ENCODE results near the gene NR2F1-AS1.
"Not testable (repeated sequence)": the region's sequence is repeated elsewhere in the genome, so short reads cannot be mapped to it uniquely, and the experiment has no call there.

The NR2F1-AS1 gene

DNA sequence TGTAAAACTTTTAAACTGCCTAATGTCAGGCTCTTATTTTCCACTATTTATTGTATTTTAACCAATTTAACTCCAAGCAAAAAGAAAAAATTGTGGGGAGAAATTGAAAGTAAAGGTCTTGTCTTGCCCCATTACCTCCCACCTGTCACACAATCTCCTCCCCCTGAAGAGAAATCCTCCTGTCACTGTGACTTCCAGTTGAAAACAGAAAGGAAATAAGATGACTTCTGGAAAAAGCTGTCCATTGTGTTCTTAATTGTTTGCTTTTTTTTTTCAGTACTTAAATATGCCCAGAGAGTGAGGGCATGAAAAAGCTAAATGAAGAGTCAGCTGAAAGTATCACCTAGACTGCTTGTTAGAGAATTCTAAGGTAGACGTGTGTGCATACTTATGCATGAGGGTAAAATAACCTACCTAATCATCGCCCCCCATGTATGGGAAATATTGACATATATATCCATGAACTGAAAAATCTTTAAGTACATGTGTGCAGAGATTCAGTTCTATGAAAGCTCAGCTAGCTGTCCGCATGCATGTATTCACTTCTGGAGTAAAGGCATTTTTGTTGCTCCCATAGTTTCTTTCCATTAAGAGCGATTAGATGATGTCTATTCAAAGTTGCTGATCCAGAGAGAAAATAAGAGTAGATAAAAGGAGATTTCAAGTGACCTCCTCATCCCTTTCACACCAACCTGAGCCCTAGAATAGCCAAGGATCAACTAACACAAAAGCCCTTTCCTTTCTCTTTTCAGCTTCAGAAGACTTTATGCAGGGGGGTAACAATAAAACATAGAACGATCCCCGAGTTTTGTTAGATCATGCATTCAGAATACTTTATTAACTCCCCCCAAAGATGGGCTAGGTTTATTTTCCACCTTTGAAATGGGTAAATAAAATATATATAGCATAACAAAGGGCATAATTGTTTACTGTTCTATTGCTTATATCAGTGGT lies 5.3 kb downstream of the NR2F1-AS1 start:
- no peak for DNase-seq

DNA sequence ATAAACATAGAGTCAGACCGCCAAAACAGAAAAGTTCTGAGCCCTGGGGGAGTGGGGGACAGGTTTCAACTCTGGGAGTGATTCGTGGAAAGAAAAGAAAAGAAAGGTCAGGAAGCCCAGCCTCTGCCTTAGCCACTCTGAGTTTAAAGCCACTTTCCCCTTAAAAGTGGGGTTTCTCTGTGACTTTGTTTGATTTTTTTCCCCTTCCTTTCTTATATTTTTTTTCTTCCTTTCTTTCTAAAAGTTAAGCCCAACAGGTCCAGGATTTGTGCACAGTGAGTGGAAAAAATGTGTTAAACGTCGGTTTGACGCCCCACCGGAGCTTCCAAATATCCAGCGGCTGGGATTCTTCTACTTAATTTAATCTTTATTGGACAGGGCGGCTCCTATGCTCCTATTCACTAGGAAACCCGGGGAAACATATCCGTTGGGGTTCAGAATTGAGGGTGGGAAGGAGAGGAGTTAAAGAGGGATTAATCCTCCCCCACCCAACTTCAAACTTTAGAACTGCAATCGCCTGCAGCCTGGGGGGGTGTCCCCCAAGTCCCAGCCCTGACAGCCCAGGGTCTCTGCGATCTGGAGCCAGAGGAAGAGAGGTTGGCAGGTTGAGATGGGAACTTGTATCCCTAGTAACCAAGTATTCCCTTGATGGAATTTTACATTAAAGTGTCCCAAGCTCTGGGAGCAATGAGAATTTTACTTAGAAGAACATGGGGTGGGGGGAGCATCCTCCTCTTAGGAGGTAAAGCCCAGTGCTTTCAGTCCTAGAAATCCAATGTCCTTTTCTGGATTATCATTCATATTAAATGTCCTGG lies 6.3 kb downstream of the NR2F1-AS1 start:
- DNase-seq = no peak

DNA sequence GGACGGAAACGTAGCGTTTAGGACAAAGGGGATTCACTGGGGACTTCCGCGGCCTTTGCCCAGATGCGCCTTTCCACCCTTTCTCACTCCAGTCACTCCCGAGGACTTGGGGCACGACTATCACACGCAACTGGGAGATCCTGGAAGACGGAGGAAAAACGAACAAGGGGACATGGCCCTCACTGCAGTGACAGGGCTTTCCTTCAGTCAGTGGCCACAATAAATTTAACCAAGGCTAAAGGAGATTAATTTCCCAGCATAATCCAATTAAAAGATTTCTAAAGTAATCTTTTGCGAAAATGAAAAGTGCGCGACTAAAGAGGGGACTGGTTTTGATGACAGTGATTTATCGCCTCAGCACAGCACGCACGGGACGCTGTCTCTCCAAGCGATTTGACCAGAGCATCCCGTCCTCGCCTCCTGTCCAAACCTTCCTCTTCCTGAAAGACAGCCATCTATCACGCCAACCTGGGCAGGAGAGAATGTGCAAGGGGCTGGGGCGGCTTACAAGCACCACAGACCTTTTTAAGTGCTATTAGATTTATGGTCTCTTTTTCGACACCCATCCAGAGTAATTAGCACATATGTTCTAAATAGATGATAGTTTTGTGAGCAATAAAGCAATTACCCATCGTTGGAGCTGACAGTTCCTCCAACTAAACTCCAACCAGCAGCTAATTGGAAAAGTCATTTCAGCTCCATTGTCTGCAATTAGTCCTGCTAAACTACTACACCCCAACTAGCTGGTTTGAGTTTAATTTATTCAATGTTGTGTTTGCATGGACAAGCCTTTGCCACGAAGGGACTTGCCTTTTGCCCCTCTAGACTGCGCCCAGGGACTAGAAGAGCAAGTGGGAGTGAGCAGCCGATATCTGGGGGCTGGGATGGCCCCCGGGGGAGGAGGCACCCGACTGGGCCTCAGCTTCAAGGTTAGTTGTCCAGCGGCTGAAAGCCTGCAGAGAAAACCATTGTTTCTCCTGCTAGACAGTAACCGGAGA lies 7.4 kb downstream of the NR2F1-AS1 start:
- DNase-seq = no peak

DNA sequence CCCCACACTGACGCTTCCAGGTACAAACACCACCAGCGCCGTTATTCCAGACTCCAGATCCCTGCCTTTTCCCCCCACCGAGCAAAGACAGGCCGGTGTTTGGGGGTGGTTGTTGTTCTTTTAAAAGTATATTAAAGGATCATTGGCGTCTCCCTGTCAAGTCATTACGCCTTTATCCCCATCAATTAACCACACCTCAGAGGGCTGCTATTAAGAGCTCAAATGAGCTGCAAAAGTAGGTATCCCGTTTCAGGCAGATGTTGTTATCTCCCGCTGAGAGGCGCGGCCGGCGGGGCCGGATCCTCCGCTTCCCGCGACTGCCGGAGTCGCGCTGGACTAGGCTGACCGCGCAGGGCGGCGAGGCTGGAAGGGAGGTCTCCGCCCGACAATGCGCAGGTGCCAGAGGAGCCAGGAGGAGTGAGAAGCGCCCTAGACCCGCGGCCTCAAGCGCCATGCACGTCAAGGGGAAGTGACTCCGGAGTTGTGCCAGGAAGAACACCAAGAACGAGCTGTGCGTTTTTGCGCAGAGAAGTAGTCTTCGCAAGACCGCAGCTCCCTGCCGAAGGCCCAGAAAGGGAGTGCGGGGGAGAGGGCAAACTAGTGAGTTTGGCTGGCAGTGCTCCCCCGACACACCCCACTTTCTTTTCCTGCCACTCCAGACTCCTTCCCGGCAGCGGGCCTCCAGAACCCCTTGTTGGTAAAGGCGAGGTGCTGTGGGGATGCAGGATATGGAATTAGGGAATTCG lies 8.2 kb downstream of the NR2F1-AS1 start:
- DNase-seq = no peak

DNA sequence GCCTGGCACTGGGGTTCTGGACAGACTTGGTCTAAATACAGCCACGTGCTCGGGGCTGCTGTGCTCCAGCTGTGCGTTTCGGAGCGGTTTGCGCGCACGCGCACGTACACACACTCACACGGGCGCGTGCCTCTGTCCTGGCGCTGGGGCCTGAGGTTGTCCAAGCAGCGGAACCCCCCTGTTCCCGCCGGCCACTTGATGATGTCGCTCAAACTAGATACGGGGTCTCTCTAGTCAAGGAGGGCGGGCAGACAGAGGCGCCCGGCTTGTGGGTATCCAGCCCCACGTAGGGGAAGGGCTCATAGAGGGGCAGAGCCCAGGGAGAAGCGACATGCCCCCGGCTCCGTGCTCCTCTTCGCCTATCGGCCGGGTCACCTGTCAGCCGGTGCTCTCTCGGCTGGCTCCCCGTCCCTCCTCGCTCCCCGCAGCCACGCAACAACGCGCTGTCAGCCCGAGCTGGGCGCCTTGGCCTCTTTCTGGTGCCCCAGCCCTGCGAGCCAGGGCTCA lies 8.9 kb downstream of the NR2F1-AS1 start:
- DNase-seq = no peak

DNA sequence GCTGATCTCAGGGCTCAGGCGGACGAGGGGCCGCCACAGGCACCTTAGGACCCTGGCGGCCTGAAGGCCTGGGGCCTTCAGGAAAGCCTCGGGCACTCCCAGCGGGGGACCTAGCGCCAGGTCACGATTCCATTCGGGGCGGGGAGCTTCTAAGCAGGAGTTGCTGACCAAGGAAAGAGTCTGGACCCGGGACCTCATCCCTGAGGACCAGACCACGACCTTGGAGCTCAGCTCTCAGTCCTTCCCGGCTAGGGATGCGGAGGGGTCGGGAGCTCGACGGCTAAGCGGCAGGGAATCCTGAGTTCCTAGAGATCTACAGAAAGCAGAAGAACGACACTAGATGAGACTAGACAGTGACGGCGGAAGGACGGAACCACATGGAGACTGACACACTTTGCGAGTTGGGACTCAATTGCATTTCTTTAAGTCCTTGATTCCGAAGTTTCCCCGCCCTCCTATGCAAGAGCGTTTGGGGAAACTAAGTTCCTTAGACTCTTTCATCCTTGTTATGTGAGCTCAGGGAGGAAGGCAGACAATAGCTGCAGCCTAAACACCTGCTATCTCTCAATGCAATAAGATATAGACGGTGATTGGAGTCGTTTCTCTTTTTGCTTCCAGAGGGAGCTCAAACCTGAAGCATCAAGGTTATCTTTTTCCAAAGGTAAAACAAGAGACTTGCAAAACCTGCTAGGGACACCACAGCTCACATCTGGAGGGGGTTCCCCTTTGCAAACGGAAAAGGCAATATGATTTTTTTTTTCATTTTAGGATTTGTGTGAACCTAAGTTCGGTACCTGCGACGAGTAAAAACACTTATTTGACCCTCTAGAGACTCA lies 9.7 kb downstream of the NR2F1-AS1 start:
- no peak for DNase-seq

DNA sequence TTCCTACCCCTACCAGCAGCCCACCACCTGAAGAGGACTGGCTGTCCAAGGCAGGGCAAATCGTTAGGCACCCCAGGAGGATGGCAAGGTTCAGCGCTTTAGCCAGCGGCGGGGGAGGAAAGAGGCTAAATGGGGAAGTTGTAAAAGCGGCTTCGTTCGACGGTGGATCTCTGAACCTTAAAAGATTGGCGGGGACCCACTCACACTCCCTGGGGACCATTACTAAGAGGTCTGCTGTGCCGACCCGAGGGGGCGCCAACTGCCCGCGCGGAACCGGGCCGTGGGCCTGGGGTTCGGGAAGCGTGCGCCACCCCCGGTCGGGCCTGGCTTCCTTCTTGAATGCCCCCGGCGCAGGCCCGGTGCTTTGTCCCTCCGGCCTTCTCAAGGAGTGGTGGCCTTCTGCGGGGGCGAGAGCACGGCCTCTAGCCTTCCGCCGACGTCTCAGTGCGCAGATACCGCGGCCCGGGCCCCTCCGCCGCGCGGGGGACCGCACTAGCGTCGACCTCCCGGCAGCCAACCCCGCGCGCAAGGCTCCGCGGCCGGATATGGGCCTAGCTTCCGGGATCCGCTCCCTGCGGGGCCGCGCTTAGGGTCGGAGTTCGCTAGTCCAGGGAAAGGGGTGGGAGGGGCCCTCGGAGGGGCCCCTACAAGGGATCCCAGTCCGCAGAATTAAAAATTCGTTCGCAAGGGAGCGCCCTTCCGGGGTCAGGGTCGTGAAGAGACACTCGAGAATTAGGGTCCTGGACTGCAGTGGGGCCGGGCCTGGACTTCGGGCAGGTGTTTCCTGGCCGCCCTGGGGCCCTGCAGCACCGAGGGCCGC lies 10.5 kb downstream of the NR2F1-AS1 start:
- DNase-seq = no peak

DNA sequence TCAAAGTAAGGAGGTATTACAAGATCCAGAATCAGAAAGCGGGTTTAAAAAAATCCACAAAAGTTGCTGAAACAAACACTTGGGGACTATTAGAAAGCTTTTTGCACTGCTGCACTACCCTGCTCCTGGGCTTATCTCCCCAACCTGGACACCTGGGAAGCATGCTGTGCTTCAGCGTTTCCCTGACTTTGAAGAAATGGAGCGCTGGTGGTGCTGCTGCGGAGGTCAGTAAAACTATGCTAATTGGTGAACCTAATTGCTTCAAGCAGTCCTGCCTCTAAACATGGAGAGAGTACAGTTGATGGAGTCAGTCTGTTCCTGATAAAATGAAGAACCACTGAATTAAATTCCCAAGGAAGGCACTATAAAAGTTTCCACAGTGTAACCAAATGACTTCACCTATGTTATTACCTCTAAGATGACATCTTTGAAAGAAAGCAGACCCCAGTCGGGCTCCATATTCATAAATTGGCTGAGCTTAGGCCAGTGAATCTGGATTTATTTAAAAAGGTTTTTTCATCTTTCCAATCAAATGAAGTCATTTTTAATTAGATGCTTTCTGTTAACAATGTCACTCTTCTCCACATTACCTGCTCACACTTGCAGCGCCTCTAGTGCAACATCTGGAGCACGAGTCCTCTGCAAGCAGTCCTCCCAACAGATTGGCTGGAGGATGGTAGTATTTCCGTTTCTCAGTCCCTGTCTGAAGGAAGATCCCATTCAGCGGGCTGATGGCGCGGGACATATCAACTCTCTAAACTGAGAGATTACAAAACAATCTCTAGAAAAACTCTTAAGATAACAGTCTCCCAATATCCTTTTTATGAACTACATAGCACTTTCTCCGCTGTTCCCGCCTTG lies 11.5 kb downstream of the NR2F1-AS1 start:
- no peak for DNase-seq

DNA sequence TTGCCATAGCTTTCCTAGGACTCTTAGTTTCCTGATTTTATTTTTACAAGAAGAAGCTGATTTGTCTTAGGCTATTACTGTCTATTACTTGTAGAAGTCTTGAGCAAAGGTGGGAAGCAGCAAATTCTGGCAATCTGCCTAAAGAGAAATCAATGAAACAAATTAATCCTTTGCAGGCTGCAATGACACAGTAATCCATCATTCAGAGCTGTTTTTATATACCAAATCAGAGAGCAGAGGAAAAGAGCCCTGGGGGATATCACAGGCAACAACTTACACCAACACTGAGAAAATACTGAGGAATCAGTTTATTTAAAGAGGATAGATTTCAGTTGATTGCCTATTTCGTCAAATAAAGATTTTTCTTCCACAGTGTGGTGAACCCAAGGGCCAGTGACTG lies 13.6 kb downstream of the NR2F1-AS1 start:
- no peak for DNase-seq

DNA sequence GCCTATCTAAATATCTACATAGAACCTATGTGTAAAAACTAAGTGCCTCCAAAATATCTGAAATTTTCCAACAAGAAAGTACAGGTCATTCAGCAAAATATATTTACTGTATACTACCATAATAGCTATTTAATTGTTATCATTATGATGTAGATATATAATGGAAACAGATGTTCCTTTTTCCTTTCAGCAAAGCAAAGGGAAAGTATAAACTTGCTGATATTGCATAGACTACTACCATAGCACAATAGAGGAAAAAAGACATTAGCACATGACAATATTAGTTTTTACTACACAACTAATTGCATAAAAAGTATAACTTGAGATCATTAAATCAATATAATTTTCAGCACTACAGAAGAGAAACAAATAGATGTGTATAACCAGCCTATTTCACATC lies 14.9 kb downstream of the NR2F1-AS1 start:
- DNase-seq = no peak

DNA sequence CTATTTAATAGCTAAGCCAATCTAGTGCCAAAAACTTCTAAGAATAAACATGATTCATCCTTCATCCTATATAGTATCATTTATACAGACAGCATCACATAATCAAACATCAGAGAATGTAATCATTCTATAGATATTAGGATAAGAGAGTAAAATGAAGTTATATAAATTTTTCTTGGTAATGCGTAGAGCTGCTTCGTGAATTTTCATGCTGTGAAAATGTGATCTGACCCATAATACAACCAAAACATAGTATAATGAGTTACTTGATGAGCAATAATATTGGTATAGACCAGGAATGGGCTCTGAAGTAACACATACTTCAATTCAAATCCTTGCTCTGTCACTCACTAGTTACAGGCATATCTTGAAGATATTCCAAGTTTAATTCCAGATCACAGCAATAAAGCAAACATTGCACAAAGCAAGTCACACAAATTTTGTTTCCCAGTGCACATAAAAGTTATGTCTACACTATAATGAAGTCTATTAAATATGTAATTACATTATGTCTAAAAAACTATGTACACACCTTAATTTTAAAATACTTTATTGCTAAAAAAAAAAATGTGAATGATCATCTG lies 23.9 kb downstream of the NR2F1-AS1 start:
- no peak for DNase-seq

DNA sequence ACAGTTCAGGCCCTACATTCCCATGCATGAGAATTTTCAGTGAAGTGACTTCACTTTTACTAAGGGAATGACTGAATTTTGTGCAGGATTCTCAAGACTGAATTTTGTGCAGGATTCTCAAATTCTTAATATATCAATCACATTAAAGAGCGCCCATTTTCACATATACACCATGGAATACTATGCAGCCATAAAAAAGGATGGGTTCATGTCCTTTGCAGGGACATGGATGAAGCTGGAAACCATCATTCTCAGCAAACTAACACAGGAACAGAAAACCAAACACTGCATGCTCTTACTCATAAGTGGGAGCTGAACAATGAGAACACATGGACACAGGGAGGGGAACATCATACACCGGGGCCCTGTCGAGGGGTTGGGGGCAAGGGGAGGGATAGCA lies 31.4 kb downstream of the NR2F1-AS1 start:
- not testable (repeated sequence) for DNase-seq

DNA sequence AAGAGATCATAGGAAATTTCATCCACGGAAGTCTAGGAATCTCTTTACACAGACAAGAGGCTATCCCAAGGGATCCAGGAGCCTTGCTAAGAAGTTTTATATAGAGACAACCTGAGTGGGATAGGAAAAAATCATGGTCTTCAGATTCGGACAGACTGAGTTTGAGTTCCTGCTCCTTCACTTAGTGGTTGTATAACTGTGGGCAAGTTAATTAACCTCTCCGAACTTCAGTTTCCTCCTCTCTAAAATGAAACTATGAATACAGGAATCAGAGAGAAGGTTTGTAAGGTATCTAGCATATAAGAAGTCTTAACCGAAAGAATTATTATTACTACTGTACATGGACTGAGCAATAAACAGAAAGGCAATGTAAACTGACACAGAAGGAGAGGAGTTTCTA lies 35.1 kb downstream of the NR2F1-AS1 start:
- DNase-seq = no peak

DNA sequence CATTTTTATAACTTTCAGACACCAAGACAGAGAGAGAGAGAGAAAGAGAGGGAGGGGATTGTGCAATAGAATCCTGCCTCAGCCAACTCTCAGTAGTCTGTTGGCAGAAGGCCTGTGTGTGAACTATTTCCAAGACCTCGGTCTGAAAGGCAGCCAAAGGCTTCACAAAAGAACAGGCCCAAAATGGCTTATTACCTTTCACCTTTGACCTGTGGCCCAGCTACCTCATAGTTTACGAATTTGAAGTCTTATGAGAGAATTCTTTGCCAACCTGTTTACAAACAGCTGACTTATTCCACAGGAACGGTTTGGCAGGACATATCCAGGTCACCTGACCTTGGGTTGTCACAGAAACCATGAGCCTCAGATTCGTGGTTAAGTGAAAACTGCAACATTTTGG lies 48.6 kb downstream of the NR2F1-AS1 start:
- DNase-seq = no peak

DNA sequence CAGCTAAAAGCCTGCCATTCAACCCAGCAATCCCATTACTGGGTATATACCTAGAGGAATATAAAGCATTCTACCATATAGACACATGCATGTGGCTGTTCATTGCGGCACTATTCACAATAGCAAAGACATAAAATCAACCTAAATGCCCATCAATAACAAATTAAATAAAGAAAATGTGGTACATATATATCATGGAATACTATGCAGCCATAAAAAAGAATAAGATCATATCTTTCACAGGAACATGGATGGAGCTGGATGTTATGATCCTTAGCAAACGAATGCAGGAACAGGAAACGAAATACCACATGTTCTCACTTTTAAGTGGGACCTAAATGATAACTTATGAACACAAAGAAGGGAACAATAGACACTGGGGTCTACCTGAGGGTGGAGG lies 59.2 kb downstream of the NR2F1-AS1 start:
- not testable (repeated sequence) for DNase-seq

DNA sequence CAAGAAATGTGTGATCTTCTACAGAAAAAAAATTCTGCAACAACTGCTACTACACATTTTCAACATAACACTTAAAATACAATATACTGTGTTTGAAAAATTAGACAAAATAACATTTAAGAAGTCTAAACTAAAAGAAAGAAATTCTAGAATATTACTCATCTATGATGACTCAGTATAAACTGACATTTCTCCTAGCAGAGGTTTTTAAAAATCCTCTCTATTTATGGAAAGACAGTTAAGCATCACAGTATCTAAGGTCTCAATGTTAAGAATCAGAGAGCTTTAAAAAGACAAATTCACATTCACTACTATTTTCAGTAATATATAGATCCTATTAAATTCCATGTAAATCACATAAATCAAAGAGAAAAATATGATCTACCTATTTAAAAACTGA lies 61.3 kb downstream of the NR2F1-AS1 start:
- no peak for DNase-seq

DNA sequence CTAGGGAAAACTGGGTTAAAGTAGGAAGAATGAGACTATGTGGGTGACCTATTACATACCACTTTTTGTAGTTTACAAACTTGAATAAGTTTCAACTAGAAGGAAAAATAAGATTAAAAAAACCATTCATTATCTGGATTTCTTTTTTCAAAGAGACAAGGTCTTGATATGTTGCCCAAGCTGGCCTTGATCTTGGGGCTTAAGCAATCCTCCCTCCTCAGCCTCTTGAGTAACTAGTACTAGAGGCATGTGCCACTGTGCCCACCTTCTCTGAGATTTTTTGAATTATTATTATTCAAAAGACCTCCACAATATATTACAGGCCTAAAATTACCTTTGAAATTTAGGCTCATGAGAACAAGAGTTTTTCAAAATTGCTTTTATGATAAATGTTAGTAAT lies 63.2 kb downstream of the NR2F1-AS1 start:
- no peak for DNase-seq

DNA sequence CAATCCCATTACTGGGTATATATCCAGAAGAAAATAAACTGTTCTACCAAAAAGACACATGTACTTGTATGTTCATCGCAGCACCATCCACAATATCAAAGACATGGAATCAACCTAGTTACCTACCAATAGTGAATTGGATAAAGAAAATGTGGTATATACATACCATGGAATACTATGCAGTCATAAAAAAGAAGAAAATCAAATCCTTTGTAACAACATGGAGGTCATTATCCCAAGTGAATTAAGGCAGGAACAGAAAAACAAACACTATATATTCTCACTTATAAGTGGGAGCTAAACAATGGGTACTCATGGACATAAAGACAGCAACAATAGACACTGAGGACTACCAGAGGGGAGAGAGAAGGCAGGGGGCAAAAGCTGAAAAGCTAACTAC lies 67.7 kb downstream of the NR2F1-AS1 start:
- no peak for DNase-seq

Data from CD4-positive, alpha-beta T cell treated with Interleukin-17A for 4 hours (primary cell).